ES-I3 (cell line): ENCODE results near the gene TRPV5.

Experiments
- H3K36me3 ChIP-seq: 2 replicates; pipeline ENCODE4 v1.6.1; 2013; ENCODE audit warnings: mild to moderate bottlenecking, low read length, control low read depth, moderate library complexity; ENCODE audit not compliant: insufficient read depth
- H3K4me1 ChIP-seq: 2 replicates; pipeline ENCODE4 v1.6.1; 2013; ENCODE audit warnings: mild to moderate bottlenecking, control low read depth, low read length; ENCODE audit not compliant: insufficient read depth
- H3K9ac ChIP-seq: 2 replicates; pipeline ENCODE4 v1.6.1; 2013; ENCODE audit warnings: low read depth, mild to moderate bottlenecking, low read length, moderate library complexity
- H3K9me3 ChIP-seq: 2 replicates; pipeline ENCODE4 v1.6.1; 2013; ENCODE audit warnings: mild to moderate bottlenecking, low read length, moderate library complexity; ENCODE audit not compliant: control insufficient read depth, insufficient read depth

Gene TRPV5

DNA sequence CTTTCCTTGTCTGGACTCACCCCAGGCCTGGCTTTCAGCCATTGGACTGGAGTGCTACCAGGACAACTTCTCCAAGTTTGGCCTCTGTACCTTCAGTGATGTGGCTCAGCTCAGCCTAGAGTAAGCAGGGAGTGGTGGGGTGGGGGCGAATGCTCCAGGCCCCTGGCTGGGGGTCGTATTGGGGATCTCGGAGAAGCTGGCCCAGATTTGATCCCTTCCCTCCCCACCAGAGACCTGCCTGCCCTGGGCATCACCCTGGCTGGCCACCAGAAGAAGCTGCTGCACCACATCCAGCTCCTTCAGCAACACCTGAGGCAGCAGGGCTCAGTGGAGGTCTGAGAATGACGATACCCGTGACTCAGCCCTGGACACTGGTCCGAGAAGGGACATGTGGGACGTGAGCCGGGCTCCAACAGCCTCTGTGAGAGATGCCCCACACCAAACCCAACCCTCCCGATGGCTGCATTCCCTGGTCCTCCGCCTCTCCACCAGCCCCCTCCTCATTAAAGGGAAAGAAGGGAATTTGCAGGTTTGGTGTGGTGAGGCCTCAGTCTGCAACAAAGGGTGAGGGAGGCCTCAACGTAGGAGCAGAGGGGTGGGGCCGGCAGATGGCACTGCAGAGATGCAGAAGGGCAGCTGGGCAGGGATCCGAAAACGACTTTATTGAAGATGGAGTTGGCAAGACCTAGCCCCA, 62.8 kb downstream of the TRPV5 start:
- no peaks in the 10 kb centered on the region for H3K36me3 ChIP-seq
- no peaks in the 10 kb centered on the region; the same call in 1 of the 2 replicates for H3K4me1 ChIP-seq
- H3K9ac ChIP-seq, result no peak overlapping the region
- no peaks in the 10 kb centered on the region; the same call in 1 of the 2 replicates for H3K9me3 ChIP-seq

DNA sequence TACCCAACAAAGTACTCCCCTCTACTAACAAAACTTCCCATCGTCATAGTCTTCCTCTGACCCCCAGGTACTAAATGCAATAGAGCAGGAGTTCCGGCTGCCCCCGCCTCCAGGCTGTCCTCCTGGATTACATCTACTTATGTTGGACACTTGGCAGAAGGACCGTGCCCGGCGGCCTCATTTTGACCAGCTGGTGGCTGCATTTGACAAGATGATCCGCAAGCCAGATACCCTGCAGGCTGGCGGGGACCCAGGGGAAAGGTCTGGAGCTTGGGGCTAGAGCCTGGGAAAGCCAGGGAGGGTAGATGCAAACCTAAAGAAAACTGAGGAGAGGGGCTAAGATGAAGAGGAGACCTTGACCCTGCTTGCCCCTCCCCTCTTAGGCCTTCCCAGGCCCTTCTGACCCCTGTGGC, 63.4 kb downstream of the TRPV5 start:
- no peaks in the 10 kb centered on the region for H3K36me3 ChIP-seq
- no peaks in the 10 kb centered on the region; the same call in 1 of the 2 replicates for H3K4me1 ChIP-seq
- no peak overlapping the region for H3K9ac ChIP-seq
- H3K9me3 ChIP-seq, result no peaks in the 10 kb centered on the region; the same call in 1 of the 2 replicates

DNA sequence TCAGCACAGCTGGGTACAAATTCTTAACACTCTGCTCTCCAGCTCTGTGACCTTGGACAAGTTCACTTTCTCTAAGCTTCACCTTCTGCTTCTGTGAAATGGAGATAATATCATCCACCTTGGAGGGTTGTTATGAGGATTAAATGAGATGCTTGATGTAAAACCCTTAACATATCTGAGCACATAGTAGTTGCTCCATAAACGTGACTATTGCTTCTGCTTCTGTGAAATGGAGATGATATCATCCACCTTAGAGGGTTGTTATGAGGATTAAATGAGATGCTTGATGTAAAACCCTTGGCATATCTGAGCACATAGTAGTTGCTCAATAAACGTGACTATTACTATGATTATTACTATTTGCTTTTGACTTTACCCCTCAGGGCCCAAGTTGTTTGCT, 64.1 kb downstream of the TRPV5 start:
- no peaks in the 10 kb centered on the region for H3K36me3 ChIP-seq
- peaks cover 3% of the 10 kb centered on the region; the same call in 1 of the 2 replicates for H3K4me1 ChIP-seq

DNA sequence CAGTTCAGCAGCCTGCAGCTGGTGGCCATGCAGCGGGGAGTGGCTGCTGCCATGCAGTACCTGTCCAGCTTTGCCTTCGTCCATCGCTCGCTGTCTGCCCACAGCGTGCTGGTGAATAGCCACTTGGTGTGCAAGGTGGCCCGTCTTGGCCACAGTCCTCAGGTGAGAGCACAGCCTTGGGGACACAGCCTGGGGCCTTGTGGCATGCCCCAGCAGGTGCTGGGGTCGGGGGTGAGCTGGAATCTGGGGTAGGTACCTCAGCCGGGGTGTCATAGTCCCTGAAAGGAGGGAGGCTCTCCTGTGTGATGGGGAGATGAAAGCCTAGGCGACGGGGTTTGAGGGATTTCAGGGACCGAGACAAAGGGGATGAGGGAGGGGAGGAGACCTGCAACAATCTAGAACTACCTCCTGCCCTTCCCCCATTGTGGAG, 64.5 kb downstream of the TRPV5 start:
- Histone ChIP-seq H3K4me1 (peaks cover 3% of the 10 kb centered on the region; the same call in 1 of the 2 replicates), H3K9ac (no peak overlapping the region), H3K9me3 (no peaks in the 10 kb centered on the region), H3K36me3 (no peaks in the 10 kb centered on the region)

More for the DNA sequence above, 64.1 kb downstream of the TRPV5 start:
- Histone ChIP-seq H3K9me3 (no peaks in the 10 kb centered on the region), H3K9ac (no peak overlapping the region)

DNA sequence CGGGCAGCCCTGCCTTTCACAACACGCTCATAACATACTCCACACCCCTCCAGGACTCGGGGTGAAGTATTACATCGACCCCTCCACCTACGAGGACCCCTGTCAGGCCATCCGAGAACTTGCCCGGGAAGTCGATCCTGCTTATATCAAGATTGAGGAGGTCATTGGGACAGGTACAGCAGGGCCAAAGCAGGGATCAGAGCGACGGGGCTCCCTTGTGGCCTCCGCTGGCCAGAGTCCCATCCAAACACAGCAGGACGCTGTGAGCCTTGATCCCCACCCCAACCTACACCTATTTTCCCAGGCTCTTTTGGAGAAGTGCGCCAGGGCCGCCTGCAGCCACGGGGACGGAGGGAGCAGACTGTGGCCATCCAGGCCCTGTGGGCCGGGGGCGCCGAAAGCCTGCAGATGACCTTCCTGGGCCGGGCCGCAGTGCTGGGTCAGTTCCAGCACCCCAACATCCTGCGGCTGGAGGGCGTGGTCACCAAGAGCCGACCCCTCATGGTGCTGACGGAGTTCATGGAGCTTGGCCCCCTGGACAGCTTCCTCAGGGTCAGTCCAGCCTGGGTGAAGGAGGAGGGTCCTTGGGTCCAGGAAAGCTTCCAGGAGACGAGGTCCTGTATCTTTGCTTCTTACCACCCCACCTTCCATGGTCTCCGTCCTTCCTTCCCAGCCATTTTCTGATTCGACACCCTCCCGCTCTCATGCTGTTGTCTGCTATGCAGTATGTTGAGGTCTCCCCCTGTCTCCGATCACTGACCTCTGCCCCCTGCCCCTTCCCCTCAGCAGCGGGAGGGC, 65.2 kb downstream of the TRPV5 start:
- no peaks in the 10 kb centered on the region for H3K9me3 ChIP-seq
- H3K36me3 ChIP-seq, result no peaks in the 10 kb centered on the region
- peaks cover 3% of the 10 kb centered on the region; the same call in 1 of the 2 replicates for H3K4me1 ChIP-seq
- H3K9ac ChIP-seq, result no peak overlapping the region

DNA sequence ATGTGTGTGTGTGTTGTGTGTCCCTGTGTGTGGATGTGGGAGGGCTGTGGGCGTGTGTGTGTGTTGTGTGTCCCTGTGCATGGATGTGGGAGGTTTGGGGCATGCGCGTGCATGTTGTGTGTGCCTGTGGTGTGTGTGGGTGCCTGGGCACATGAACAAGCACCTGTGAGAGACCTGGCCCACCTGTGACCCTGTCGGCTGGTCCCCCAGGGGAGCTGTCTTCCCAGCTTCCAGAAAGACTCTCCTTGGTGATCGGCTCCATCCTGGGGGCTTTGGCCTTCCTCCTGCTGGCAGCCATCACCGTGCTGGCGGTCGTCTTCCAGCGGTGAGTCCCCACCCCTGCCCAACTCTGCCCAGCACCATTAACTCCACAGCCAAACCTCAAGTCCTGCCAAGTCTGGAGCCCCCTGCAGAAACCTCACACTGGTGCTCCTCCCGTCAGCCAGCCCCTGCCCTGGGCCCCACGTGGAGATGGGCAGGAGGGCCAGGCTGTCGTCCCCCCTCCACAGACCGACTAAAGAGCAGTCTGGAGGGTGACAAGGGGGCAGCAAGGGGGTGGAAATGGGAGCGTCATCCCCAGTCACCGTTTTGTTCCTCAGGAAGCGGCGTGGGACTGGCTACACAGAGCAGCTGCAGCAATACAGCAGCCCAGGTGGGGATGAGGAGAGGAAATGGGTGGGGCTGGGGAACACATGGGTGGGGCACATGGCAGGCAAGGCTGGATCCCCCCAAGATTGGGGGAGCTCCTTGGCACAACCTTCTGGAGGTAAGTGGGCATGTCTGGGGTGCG, 66.0 kb downstream of the TRPV5 start:
- no peak overlapping the region for H3K9ac ChIP-seq
- no peaks in the 10 kb centered on the region for H3K36me3 ChIP-seq
- no peaks in the 10 kb centered on the region for H3K9me3 ChIP-seq
- H3K4me1 ChIP-seq, result peaks cover 7% of the 10 kb centered on the region; the same call in 1 of the 2 replicates

DNA sequence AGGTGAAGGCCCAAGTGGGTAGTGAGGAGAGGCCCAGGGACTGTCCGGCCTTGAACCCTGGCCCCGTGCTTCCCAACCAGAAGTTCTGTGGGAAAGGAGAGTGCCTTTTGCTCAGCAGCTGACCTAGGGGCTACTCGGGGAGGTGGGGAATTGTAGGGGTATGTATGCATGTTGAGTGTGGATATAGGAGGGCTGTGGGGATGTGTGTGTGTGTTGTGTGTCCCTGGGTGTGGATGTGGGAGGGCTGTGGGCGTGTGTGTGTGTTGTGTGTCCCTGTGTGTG, 66.5 kb downstream of the TRPV5 start:
- Histone ChIP-seq H3K9me3 (no peaks in the 10 kb centered on the region), H3K9ac (no peak overlapping the region), H3K4me1 (peaks cover 13% of the 10 kb centered on the region), H3K36me3 (no peaks in the 10 kb centered on the region)

DNA sequence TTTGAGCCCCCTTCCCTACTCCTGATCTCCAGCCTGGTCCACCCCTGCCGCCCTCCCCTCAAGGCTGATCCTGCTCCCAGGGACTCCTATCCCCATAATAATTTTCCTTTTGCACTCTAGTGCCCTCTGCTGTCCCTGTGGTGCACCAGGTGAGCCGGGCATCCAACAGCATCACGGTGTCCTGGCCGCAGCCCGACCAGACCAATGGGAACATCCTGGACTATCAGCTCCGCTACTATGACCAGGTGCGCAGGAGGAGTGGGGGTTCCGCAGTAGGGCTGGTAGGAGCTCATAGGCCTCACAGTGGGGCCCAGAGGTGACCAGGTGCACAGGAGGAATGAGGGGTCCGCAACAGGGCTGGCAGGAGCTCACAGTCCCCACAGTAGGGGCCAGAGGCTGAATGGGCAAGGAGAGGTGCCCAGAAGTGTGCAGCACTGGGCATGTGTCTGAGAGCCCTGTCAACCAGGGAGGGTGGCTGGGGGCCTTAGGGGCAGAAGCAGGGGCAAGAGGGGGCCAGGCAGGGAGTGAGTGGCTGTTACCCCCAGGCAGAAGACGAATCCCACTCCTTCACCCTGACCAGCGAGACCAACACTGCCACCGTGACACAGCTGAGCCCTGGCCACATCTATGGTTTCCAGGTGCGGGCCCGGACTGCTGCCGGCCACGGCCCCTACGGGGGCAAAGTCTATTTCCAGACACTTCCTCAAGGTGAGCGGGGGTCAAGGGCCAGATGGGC, 67.0 kb downstream of the TRPV5 start:
- Histone ChIP-seq H3K9ac (no peak overlapping the region), H3K9me3 (no peaks in the 10 kb centered on the region), H3K4me1 (peaks cover 18% of the 10 kb centered on the region), H3K36me3 (no peaks in the 10 kb centered on the region)

DNA sequence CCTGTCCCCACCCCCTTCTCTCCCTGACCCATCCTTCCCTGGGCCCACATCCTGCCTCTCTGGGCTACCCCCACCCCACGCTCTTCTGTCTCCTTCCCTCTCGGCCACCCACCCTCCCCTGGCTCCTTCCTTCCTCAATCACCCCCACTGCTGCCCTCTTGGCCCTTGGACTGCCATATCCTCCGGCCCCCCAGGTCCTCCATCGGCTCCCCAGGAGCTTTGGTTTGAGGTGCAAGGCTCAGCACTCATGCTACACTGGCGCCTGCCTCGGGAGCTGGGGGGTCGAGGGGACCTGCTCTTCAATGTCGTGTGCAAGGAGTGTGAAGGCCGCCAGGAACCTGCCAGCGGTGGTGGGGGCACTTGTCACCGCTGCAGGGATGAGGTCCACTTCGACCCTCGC, 67.8 kb downstream of the TRPV5 start:
- Histone ChIP-seq H3K4me1 (peaks cover 18% of the 10 kb centered on the region), H3K9me3 (no peaks in the 10 kb centered on the region), H3K36me3 (no peaks in the 10 kb centered on the region)

DNA sequence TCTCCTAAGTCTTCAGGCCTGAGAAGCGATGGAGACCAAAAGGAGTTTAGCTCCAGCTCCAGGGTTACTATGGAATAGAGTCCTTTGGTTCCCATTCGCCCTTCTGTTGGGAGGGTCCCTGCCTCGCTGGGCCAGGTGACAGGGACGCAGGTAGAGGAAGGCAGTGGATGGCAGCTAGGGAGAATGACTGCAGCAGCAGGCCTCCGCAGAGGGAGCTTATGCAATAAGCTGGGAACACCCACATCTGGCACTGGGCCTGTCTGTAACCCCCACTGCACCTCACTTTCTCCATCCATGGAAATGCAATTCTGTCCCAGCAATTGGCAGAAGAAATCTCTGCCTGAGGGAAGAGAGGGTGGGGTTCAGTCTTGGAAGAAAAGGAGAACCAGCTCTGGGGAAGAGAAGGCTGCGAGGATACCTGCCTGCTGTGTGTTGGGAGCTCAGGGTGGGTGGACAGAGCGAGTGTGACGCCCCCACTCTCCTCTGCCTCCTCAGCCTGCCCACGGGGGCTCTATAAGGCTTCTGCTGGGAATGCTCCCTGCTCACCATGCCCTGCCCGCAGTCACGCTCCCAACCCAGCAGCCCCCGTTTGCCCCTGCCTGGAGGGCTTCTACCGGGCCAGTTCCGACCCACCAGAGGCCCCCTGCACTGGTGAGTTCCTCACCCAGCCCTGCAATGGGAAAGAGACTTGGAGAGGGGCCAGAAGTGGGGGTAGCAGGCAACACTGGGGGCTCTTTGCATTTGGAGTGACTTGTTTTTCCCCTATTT, 68.4 kb downstream of the TRPV5 start:
- peaks cover 18% of the 10 kb centered on the region for H3K4me1 ChIP-seq
- no peaks in the 10 kb centered on the region for H3K9me3 ChIP-seq
- no peaks in the 10 kb centered on the region for H3K36me3 ChIP-seq
- no peak overlapping the region for H3K9ac ChIP-seq

More for the DNA sequence above, 67.8 kb downstream of the TRPV5 start:
- H3K9ac ChIP-seq, result no peak overlapping the region

DNA sequence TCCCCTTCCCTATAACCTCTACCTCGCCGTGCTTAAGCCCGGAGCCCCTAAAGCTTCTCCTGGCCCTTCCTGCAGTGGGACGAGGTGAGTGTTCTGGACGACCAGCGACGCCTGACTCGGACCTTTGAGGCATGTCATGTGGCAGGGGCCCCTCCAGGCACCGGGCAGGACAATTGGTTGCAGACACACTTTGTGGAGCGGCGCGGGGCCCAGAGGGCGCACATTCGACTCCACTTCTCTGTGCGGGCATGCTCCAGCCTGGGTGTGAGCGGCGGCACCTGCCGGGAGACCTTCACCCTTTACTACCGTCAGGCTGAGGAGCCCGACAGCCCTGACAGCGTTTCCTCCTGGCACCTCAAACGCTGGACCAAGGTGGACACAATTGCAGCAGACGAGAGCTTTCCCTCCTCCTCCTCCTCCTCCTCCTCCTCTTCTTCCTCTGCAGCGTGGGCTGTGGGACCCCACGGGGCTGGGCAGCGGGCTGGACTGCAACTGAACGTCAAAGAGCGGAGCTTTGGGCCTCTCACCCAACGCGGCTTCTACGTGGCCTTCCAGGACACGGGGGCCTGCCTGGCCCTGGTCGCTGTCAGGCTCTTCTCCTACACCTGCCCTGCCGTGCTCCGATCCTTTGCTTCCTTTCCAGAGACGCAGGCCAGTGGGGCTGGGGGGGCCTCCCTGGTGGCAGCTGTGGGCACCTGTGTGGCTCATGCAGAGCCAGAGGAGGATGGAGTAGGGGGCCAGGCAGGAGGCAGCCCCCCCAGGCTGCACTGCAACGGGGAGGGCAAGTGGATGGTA, 69.5 kb downstream of the TRPV5 start:
- peaks cover 18% of the 10 kb centered on the region for H3K4me1 ChIP-seq
- no peaks in the 10 kb centered on the region for H3K9me3 ChIP-seq
- no peak overlapping the region for H3K9ac ChIP-seq
- H3K36me3 ChIP-seq, result no peaks in the 10 kb centered on the region

DNA sequence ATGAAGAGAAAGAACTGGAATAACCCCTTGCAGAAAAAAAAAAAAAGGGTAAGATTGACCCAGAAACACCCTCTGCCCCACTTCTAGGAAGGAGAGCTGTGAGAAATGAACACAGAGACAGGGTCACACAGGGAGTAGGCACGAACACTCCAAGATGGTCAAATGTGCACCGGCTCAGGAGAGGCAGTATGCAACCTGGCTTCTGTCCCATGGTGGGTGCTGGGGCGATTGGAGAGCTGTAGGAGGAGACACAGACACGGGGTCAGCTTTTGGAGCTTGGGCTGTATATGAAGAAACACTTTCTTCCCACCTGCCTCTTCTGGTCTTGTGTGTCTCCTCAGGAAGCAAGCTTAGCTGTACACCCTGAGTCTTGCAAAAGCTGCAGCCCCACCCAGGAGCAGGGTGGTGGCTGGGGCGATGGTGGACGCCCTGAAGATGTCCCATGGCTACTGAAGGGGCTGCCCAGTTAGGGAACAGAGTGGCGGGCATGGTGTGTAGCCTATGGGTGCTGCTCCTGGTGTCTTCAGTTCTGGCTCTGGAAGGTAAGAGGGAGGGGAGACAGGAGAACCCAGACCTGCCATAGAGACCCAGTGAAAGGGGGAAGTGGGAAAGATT, 70.7 kb downstream of the TRPV5 start:
- Histone ChIP-seq H3K4me1 (peaks cover 18% of the 10 kb centered on the region), H3K9me3 (no peaks in the 10 kb centered on the region), H3K36me3 (no peaks in the 10 kb centered on the region), H3K9ac (no peak overlapping the region)
